MM.1S (cell line): ENCODE data around the gene PVR.
"Not testable (repeated sequence)": the region's sequence is repeated elsewhere in the genome, so short reads cannot be mapped to it uniquely, and the experiment has no call there.

ENCODE experiments used
- CTCF ChIP-seq: fragments of 300-600 bp; sonication (generic); IDR thresholded peaks from 2 replicates; pipeline ENCODE4 v1.5.1; 2016; ENCODE audit warnings: antibody characterized with exemption, low read length, mixed read lengths
- EZH2 ChIP-seq: fragments of 300-600 bp; sonication (generic); optimal IDR thresholded peaks from 2 replicates; pipeline ENCODE3; 2017; ENCODE audit warnings: low read depth, mild to moderate bottlenecking, antibody characterized with exemption, low read length, mixed read lengths
- EZH2phosphoT487 ChIP-seq: fragments of 300-600 bp; sonication (generic); IDR thresholded peaks from 2 replicates; pipeline ENCODE4 v1.6.1; 2018; ENCODE audit warnings: antibody characterized with exemption, low read length

- TF ChIP-seq CTCF, EZH2phosphoT487, EZH2: not testable (repeated sequence)
Measured at GRCh38 chr19:44684396-44684795, 40.7 kb downstream of the PVR start.
